HL-60/S4 treated with phorbol 12-myristate 13-acetate at 8.2 ng/mL for 4 days and 3 days (cell line): ENCODE data around the gene WIPF2.

Source experiments
- in situ Hi-C: fragments of 300-500 bp; cut with MboI; formaldehyde crosslinking; loops from 2 replicates; pipeline ENCODE4 v1.15.0; 2022; ENCODE audit warnings: low sequenced_read_pairs

The WIPF2 gene

GRCh38 chr17:40291281-40291664, 72.2 kb downstream of the WIPF2 start:
- in situ Hi-C loops = loop anchor here (25.0 kb wide), 1 partner anchor 279 kb away; the partner anchor contains the start of gene CSF3

- in situ Hi-C loops = loop anchor here (25.0 kb wide), 1 partner anchor 281 kb away; the partner anchor contains the start of gene CSF3
Observed at GRCh38 chr17:40293363-40293762, 74.3 kb downstream of the WIPF2 start.

- in situ Hi-C loops = loop anchor here (25.0 kb wide), 1 partner anchor 283 kb away; the partner anchor contains the start of gene CSF3
Observed at GRCh38 chr17:40295488-40296436, 76.7 kb downstream of the WIPF2 start.

GRCh38 chr17:40297511-40297910, 78.4 kb downstream of the WIPF2 start:
- in situ Hi-C loops = loop anchor here (25.0 kb wide), 1 partner anchor 285 kb away; the partner anchor contains the start of gene CSF3

- in situ Hi-C loops = loop anchor here (25.0 kb wide), 1 partner anchor 286 kb away; the partner anchor contains the start of gene CSF3
Observed at GRCh38 chr17:40298726-40299125, 79.6 kb downstream of the WIPF2 start.

- in situ Hi-C loops = loop anchor here (25.0 kb wide), 1 partner anchor 287 kb away; the partner anchor contains the start of gene CSF3
Observed at GRCh38 chr17:40299159-40299757, 80.2 kb downstream of the WIPF2 start.

- in situ Hi-C loops = loop anchor here (5.0 kb wide), 1 partner anchor 51 kb away; no protein-coding TSS in a partner anchor
Observed at GRCh38 chr17:40301315-40301714, 82.2 kb downstream of the WIPF2 start.

GRCh38 chr17:40303009-40303657, 84.0 kb downstream of the WIPF2 start:
- in situ Hi-C loops = loop anchor here (5.0 kb wide), 1 partner anchor 49 kb away; no protein-coding TSS in a partner anchor

- in situ Hi-C loops = loop anchor here (5.0 kb wide), 1 partner anchor 48 kb away; no protein-coding TSS in a partner anchor
Observed at GRCh38 chr17:40303708-40304551, 84.8 kb downstream of the WIPF2 start.

- in situ Hi-C loops = loop anchor here (5.0 kb wide), 1 partner anchor 48 kb away; no protein-coding TSS in a partner anchor
Observed at GRCh38 chr17:40304552-40304863, 85.4 kb downstream of the WIPF2 start.

GRCh38 chr17:40304866-40305265, 85.8 kb downstream of the WIPF2 start:
- in situ Hi-C loops = loop anchor here (5.0 kb wide), 1 partner anchor 47 kb away; no protein-coding TSS in a partner anchor

- in situ Hi-C loops = no loop called here
Observed at GRCh38 chr17:40306395-40306794, 87.3 kb downstream of the WIPF2 start.

- in situ Hi-C loops = no loop called here
Observed at GRCh38 chr17:40307001-40307730, 88.1 kb downstream of the WIPF2 start.

GRCh38 chr17:40307740-40308239, 88.7 kb downstream of the WIPF2 start:
- in situ Hi-C loops = no loop called here

- in situ Hi-C loops = no loop called here
Observed at GRCh38 chr17:40309031-40309948, 90.2 kb downstream of the WIPF2 start, which contains the start of gene RARA. RARA (plus strand) TSS chr17:40309180; CDS start chr17:40331219, 22,039 bp downstream.

GRCh38 chr17:40309949-40310510, 90.9 kb downstream of the WIPF2 start:
- in situ Hi-C loops = no loop called here

- in situ Hi-C loops = no loop called here
Observed at GRCh38 chr17:40310882-40311391, 91.8 kb downstream of the WIPF2 start.
